Activated T-cell treated with anti-CD3 and anti-CD28 coated beads, Interleukin-2, amount 50 U/mL, for 4 hours (primary cell): Measurements from ENCODE around the gene DBNDD1. TPM values are rescaled to one million over a fixed set of nuclear protein-coding genes. Genes with fewer than 3 reads are reported as not detected.
"Not testable (repeated sequence)": the region's sequence is repeated elsewhere in the genome, so short reads cannot be mapped to it uniquely, and the experiment has no call there.

Source experiments
- ATAC-seq, 2 donors: fragments of 200-7000 bp; cut with Tn5 transposase; one replicate each; pipeline ENCODE4 v1.10.0; 2021
- DNase-seq: peaks from one replicate; pipeline ENCODE4 v3.0.0-alpha.2; 2020
- H3K27me3 Mint-ChIP-seq: one replicate; pipeline ENCODE4 v1.8.0; 2021; ENCODE audit warnings: low read depth, mixed read lengths
- H3K36me3 Mint-ChIP-seq: one replicate; pipeline ENCODE4 v1.8.0; 2022; ENCODE audit warnings: mixed read lengths; ENCODE audit not compliant: insufficient read depth
- H3K4me1 Mint-ChIP-seq: one replicate; pipeline ENCODE4 v1.8.0; 2021; ENCODE audit warnings: low read depth, mixed read lengths
- H3K4me3 Mint-ChIP-seq: one replicate; pipeline ENCODE4 v1.8.0; 2021; ENCODE audit warnings: mild to moderate bottlenecking, moderate library complexity, mixed read lengths
- H3K9me3 Mint-ChIP-seq: one replicate; pipeline ENCODE4 v1.8.0; 2021; ENCODE audit warnings: mixed read lengths
- total RNA-seq, 3 donors: library from RNA; stranded (reverse); gene quantifications; one replicate each; pipeline ENCODE4 v1.2.1, GENCODE V29; 2021

DBNDD1 gene
- total RNA-seq, 3 donors from 2014 or later, result 0.47 to 1.2 (median 0.92) TPM

DNA sequence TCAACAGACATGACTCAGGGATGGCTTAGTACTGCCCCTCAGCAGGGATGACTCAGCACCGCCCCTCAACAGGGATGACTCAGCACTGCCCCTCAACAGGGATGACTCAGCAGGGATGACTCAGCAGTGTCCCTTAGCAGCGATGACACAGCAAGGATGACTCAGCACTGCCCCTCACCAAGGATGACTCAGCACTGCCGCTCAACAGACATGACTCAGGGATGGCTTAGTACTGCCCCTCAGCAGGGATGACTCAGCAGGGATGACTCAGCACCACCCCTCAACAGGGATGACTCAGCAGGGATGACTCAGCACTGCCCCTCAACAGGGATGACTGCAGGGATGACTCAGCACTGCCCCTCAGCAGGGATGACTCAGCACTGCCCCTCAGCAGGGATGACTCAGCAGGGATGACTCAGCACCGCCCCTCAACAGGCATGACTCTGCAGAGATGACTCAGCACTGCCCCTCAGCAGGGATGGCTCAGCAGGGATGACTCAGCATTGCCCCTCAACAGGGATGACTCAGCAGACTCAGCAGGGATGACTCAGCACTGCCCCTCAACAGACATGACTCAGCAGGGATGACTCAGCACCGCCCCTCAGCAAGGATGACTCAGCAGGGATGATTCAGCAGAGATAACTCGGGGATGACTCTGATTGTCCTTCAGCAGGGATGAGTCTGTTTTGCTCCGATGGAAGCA is 23.6 kb downstream of the DBNDD1 start:
- H3K27me3 Mint-ChIP-seq, result not testable (repeated sequence)
- peaks cover 43% of the 10 kb centered on the region for H3K36me3 Mint-ChIP-seq
- ATAC-seq, result peak; percentile 46 to 51

DNA sequence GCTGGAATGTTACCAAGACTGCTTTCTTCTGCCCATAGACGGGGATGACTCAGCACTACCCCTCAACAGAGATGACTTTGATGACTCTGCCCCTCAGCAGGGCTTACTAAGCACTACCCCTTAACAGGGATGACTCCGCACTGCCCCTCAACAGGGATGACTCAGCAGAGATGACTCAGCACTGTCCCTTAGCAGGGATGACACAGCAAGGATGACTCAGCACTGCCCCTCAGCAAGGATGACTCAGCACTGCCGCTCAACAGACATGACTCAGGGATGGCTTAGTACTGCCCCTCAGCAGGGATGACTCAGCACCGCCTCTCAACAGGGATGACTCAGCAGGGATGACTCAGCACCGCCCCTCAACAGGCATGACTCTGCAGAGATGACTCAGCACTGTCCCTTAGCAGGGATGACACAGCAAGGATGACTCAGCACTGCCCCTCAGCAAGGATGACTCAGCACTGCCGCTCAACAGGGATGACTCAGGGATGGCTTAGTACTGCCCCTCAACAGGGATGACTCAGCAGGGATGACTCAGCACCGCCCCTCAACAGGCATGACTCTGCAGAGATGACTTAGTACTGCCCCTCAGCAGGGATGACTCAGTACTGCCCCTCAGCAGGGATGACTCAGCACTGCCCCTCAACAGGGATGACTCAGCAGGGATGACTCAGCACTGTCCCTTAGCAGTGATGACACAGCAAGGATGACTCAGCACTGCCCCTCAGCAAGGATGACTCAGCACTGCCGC is 24.4 kb downstream of the DBNDD1 start:
- peaks cover 40% of the 10 kb centered on the region for H3K36me3 Mint-ChIP-seq
- H3K4me1 Mint-ChIP-seq, H3K27me3 Mint-ChIP-seq, H3K9me3 Mint-ChIP-seq: not testable (repeated sequence)
- H3K4me3 Mint-ChIP-seq, result peak overlapping the region; percentile 13
- DNase-seq, result peak; percentile 35
- ATAC-seq, result peak; percentile 50 to 60

More for the DNA sequence above, 23.6 kb downstream of the DBNDD1 start:
- H3K9me3 Mint-ChIP-seq, H3K4me1 Mint-ChIP-seq: not testable (repeated sequence)
- peak overlapping the region; percentile 43 for H3K4me3 Mint-ChIP-seq
- DNase-seq, result peak; percentile 31

DNA sequence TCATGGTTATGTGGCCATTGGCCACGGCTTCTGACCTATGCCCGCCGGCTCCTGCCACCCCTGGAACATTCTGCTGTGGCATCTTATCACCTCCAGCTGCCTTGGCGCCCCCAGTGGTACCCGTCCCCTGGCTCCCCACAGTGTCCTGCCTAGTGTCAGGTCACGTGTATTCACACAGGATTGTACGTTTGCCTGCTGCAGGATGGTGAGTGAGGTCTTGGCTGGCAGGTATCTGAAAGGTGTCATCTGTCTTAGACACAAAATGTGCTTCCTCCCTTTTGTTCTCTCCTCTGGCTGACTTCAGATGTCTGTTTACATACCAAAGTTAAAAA is 24.9 kb downstream of the DBNDD1 start:
- ATAC-seq (no peak), DNase-seq (no peak)
- Mint-ChIP-seq H3K4me1 (peaks cover 7% of the 10 kb centered on the region), H3K27me3 (no peaks in the 10 kb centered on the region), H3K9me3 (no peaks in the 10 kb centered on the region), H3K4me3 (no peak overlapping the region), H3K36me3 (peaks cover 40% of the 10 kb centered on the region)

DNA sequence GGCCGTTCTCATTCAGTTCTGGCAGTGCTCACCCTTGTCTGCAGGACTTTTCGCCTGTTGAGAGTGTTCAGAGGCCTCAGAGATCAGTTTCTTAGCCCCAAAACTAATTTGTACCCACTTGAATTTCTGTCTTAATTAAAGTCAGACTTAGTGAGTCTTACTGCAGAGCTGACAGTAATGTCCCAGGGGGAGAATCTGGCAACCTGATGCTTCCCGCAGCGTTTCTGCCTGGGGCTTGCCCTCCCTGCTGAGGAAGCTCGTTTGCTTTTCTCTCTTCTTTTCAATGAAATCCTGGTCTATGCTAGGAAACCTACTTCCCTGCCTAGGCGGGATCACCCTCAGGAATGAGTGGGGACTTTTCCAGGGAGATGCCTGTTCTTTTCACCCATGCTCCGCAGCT is 25.3 kb downstream of the DBNDD1 start:
- Mint-ChIP-seq H3K4me1 (peaks cover 7% of the 10 kb centered on the region), H3K4me3 (no peak overlapping the region), H3K9me3 (no peaks in the 10 kb centered on the region), H3K36me3 (peaks cover 40% of the 10 kb centered on the region), H3K27me3 (no peaks in the 10 kb centered on the region)
- no peak for ATAC-seq
- DNase-seq, result no peak

DNA sequence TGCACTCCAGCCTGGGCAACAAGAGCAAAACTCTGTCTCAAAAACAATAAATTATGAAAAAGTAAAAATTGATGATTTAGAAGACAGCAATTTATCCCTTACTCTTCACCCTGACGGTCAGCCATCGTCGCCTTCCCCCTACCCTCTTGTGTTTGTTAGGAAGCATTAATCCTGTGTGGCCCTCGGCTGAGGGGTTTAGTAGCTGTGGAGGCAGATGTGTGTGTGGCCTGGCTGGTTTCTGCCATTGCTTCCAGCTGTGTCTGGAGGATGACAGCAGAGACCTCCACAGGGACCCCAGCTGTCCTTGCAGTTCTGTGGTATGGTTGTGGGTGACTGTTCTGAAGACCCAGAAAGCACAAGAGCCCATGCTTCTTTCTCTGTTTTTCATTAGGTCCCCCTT is 25.9 kb downstream of the DBNDD1 start:
- DNase-seq (no peak), ATAC-seq (no peak)
- Mint-ChIP-seq H3K4me3 (no peak overlapping the region), H3K36me3 (peaks cover 39% of the 10 kb centered on the region), H3K9me3 (no peaks in the 10 kb centered on the region), H3K4me1 (peaks cover 7% of the 10 kb centered on the region), H3K27me3 (no peaks in the 10 kb centered on the region)

DNA sequence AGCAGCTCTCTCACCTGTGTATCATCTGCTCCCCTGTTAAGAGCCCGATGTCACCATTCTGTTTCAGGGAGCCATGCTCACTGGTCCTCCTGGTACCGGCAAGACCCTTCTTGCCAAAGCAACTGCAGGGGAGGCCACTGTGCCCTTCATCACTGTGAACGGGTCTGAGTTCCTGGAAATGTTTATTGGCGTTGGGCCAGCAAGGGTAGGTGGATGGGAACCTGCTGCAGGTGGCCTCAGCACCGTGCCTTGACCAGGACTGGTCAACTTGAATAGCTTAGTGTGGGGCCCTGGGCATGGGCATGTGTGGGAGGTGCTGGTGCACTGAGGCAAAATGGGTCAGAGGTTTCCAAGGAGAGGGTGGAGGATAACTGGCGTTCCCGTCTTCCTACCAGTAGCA is 28.5 kb downstream of the DBNDD1 start:
- Mint-ChIP-seq H3K9me3 (no peaks in the 10 kb centered on the region), H3K4me3 (no peak overlapping the region), H3K4me1 (peaks cover 5% of the 10 kb centered on the region), H3K27me3 (no peaks in the 10 kb centered on the region), H3K36me3 (peaks cover 42% of the 10 kb centered on the region)
- no peak for DNase-seq
- no peak for ATAC-seq

DNA sequence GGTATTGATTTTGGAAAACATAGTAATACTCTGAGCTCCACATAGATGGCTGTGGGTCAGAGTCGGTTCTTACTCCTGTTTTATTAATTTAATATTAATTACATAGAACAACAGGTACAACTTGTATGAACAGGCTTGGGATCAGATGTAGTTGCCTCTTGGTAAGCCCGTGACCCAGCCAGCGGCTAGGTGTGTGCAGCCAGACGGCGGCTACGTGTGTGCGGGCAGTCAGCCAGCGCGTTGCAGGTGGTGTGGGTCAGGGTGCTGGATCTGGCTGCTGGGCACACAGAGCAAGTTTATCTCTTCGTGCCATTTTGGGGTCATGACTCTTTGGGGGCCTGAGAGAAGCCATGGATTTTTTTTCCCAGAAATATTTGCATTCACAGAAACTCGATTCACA is 30.3 kb downstream of the DBNDD1 start:
- H3K27me3 Mint-ChIP-seq, result no peaks in the 10 kb centered on the region

DNA sequence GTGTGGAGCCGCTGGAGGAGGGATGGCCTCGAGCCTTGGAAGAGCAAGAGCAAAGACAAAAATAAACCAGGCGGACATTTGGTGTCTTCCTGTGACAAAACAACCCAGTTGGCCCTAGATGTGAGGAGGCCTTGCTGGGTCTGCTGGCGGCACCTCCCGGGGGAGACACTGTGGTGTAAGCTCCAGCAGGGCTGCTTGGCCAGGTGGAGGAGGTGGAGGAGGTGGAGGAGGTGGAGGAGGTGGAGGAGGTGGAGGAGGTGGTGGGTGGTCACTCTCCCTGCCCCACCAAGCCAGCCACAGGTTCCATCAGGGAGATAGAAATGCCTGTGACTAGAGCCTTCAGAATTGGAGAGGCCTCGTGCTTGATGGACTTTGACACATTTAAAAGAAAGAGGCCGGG is 32.1 kb downstream of the DBNDD1 start:
- Mint-ChIP-seq H3K4me1 (peaks cover 2% of the 10 kb centered on the region), H3K27me3 (no peaks in the 10 kb centered on the region), H3K36me3 (peaks cover 37% of the 10 kb centered on the region), H3K4me3 (no peak overlapping the region), H3K9me3 (no peaks in the 10 kb centered on the region)
- no peak for ATAC-seq
- no peak for DNase-seq

More for the DNA sequence above, 30.3 kb downstream of the DBNDD1 start:
- Mint-ChIP-seq H3K4me3 (no peak overlapping the region), H3K36me3 (peaks cover 42% of the 10 kb centered on the region), H3K4me1 (peaks cover 2% of the 10 kb centered on the region), H3K9me3 (no peaks in the 10 kb centered on the region)
- ATAC-seq (no peak), DNase-seq (no peak)

DNA sequence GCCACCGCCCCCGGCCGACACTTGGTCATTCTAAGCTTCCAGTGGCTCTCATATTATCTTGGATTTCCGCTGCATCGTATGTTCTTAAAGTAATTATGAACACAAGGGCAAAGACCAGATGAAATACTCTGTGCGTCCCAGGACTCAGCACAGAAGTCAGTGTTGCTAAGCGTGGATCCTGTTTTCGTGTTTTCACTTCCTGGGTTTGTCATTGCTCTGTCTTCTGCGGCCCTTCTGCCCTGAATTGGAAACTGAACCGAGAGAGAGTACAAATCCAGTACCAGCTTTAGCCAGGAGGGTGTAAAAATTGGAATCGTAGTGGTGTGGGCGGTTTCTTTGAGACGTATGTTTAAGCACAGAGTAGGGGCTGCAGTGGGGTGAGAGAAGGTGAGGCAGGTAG is 32.7 kb downstream of the DBNDD1 start:
- peaks cover 37% of the 10 kb centered on the region for H3K36me3 Mint-ChIP-seq

DNA sequence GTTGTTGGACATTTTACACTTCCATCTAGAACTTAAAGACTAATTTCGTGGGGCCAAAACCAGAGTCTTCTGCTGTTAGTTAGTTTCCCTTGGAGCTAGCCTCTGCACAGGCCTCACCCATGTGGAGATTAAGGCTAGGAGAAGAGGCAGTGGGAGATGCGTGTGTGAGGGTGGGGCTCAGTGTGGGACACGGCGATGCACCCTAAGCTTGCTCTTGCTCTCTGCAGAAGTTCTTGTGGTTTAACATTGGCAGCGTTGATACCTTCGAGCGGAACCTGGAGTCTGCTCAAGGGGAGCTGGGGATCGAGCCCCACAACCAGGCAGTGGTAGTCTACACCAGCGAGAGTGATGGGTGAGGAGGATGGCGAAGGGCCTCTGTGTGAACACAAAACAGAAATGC is 34.0 kb downstream of the DBNDD1 start:
- ATAC-seq (no peak), DNase-seq (no peak)
- Mint-ChIP-seq H3K4me1 (peaks cover 2% of the 10 kb centered on the region), H3K27me3 (no peaks in the 10 kb centered on the region), H3K36me3 (peaks cover 38% of the 10 kb centered on the region), H3K4me3 (no peak overlapping the region), H3K9me3 (no peaks in the 10 kb centered on the region)

More for the DNA sequence above, 32.7 kb downstream of the DBNDD1 start:
- H3K9me3 Mint-ChIP-seq, result no peaks in the 10 kb centered on the region
- no peaks in the 10 kb centered on the region for H3K27me3 Mint-ChIP-seq
- H3K4me1 Mint-ChIP-seq, result peaks cover 2% of the 10 kb centered on the region
- ATAC-seq (no peak), DNase-seq (no peak)
- no peak overlapping the region for H3K4me3 Mint-ChIP-seq

DNA sequence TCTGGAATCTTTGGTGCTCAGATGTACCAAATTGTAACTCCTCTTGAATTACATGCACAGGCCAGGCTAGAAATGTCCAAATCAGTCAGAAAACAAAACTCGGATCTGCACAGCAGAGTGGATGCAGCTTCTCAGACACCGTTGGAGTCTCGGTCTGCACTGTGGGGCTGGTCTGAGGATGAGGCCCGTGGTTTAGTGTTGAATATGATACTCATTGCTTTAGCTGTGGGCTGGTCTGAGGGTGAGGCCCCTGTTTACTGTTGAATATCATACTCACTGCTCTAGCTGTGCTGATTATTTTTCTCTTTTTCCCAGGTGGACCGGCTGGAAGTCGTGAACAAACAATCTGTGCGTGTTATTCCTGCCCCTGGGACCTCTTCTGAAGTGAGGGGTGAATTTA is 35.0 kb downstream of the DBNDD1 start:
- no peak for DNase-seq
- no peak for ATAC-seq
- Mint-ChIP-seq H3K9me3 (no peaks in the 10 kb centered on the region), H3K4me3 (no peak overlapping the region), H3K36me3 (peaks cover 45% of the 10 kb centered on the region), H3K4me1 (peaks cover 2% of the 10 kb centered on the region), H3K27me3 (no peaks in the 10 kb centered on the region)

DNA sequence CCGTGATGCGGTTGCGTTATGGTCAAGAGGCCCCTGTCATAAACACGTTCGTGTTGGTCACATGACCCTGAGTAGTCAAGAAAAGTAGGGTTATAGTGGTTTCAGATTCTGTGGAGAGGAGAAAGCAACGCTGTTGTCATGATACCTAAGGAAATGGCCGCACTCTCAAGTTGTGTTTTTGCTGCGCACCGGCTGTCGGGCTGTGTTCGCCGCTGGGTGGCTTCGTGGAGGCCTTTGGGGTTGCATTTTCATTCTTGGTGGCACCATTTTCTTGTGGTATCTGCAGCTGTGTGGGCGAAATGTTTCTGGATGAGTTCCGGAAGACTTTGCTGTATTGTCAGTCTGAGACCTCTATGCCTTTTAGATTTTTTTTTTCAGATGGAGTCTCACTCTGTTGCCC is 35.7 kb downstream of the DBNDD1 start:
- Mint-ChIP-seq H3K27me3 (no peaks in the 10 kb centered on the region), H3K4me3 (no peak overlapping the region), H3K4me1 (peaks cover 2% of the 10 kb centered on the region), H3K36me3 (peaks cover 47% of the 10 kb centered on the region), H3K9me3 (no peaks in the 10 kb centered on the region)
- ATAC-seq, result no peak
- DNase-seq, result no peak

DNA sequence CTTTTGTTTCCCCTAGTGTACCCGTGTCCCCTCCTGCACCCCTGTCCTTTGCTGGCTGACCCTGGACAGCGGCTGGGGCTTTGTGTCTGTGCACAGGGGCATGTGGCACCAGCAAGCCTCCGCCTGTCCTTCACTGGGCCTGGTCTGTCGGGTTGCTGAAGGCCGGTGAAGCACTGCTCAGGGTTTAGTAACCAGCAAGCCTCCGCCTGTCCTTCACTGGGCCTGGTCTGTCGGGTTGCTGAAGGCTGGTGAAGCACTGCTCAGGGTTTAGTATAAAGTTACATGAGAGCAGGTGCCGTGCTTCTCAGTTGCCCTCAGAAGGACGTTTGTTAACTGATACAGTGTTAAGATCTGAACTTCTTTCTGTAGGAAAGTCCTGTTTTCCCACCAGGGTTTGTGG is 36.9 kb downstream of the DBNDD1 start:
- H3K27me3 Mint-ChIP-seq, result no peaks in the 10 kb centered on the region
- peaks cover 46% of the 10 kb centered on the region for H3K36me3 Mint-ChIP-seq
- DNase-seq (no peak), ATAC-seq (no peak)
- H3K9me3 Mint-ChIP-seq, result no peaks in the 10 kb centered on the region
- no peak overlapping the region for H3K4me3 Mint-ChIP-seq
- H3K4me1 Mint-ChIP-seq, result peaks cover 2% of the 10 kb centered on the region

DNA sequence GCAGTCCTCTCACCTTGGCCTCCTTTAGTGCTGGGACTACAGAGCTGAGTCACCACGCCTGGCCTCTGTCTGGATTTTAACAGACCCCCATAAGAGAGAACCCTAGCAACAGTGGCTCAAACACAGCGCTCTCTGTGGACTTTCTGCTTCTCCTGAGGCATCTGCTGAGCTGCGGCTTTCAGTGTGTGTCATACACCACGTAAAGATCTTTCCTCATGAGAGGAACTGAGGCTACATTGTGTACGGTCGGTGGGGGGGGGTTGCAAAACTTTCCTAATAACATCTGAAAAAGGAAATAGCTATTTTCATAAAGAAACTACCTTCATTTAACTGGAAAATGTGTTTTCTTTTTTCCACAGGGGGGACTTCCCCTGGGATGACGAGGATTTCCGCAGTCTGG is 37.8 kb downstream of the DBNDD1 start:
- H3K4me1 Mint-ChIP-seq, result no peaks in the 10 kb centered on the region
- DNase-seq, result no peak
- H3K27me3 Mint-ChIP-seq, result no peaks in the 10 kb centered on the region
- H3K36me3 Mint-ChIP-seq, result peaks cover 39% of the 10 kb centered on the region
- peak; percentile 23 to 25 for ATAC-seq
- H3K9me3 Mint-ChIP-seq, result no peaks in the 10 kb centered on the region
- H3K4me3 Mint-ChIP-seq, result no peak overlapping the region

DNA sequence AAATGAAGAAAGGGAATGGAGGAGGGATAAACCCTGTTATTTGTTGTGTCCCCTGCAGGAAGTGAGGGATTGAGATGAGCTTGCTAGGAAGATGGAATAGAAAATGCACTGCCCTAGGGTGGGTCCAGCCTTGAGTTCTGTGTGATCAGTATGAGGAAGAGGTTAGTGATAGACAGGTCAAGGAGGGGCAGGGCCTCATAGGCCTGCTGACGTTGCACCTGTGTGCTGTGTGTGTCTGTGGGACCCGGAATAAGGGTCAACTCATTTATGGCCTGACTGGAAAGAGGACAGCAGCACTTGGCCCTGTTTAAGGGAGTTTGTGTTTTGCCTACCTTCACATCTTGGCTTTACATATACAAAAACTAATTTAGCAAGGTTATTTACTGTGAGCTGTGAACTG is 44.4 kb downstream of the DBNDD1 start:
- H3K4me3 Mint-ChIP-seq, result peak overlapping the region; percentile 12
- no peaks in the 10 kb centered on the region for H3K27me3 Mint-ChIP-seq
- peaks cover 27% of the 10 kb centered on the region for H3K4me1 Mint-ChIP-seq
- DNase-seq (no peak), ATAC-seq (no peak)
- H3K36me3 Mint-ChIP-seq, result peaks cover 14% of the 10 kb centered on the region
- H3K9me3 Mint-ChIP-seq, result no peaks in the 10 kb centered on the region
